HL-60 (cell line): Measurements from ENCODE around the gene CLSTN2.

Source experiments
- DNase-seq, 2 experiments: peaks; one replicate each; pipeline ENCODE4 v3.0.0-alpha.2; 2010 to 2020; ENCODE audit warnings: low read depth in 1 of 2, low spot score in 1 of 2
- H3K27ac ChIP-seq: fragments of 250-450 bp; sonication (Bioruptor Pico); replicated peaks from 2 replicates; pipeline ENCODE4 v1.5.1; 2020; ENCODE audit warnings: mild to moderate bottlenecking, moderate library complexity
- H3K27me3 ChIP-seq: fragments of 250-450 bp; sonication (Bioruptor Pico); 2 replicates; pipeline ENCODE4 v1.5.1; 2021; ENCODE audit warnings: mild to moderate bottlenecking, moderate library complexity; ENCODE audit not compliant: insufficient read depth, poor library complexity, severe bottlenecking
- H3K4me3 ChIP-seq: replicated peaks from 2 replicates; pipeline ENCODE4 v1.5.1; 2011; ENCODE audit warnings: mild to moderate bottlenecking, control low read depth, low read length; ENCODE audit not compliant: insufficient read depth
- GABPA ChIP-seq: IDR thresholded peaks from 2 replicates; pipeline ENCODE4 v1.6.1; 2012; ENCODE audit warnings: low read depth
- POLR2AphosphoS5 ChIP-seq: IDR thresholded peaks from 2 replicates; pipeline ENCODE4 v1.6.1; 2012; ENCODE audit warnings: low read depth
- SPI1 ChIP-seq: IDR thresholded peaks from 2 replicates; pipeline ENCODE4 v1.6.1; 2012; ENCODE audit warnings: low read depth, mild to moderate bottlenecking, borderline replicate concordance
- TF ChIP-seq, protein P1 (sequence below): IDR thresholded peaks from one replicate; pipeline ENCODE4 v1.5.1; 2011; ENCODE audit warnings: low read length, control low read depth, inconsistent platforms; ENCODE audit not compliant: insufficient read depth
- TF ChIP-seq, protein P2 (sequence below): IDR thresholded peaks from 2 replicates; pipeline ENCODE4 v1.6.1; 2012; ENCODE audit warnings: low read depth; ENCODE audit not compliant: insufficient replicate concordance

Gene CLSTN2

DNA sequence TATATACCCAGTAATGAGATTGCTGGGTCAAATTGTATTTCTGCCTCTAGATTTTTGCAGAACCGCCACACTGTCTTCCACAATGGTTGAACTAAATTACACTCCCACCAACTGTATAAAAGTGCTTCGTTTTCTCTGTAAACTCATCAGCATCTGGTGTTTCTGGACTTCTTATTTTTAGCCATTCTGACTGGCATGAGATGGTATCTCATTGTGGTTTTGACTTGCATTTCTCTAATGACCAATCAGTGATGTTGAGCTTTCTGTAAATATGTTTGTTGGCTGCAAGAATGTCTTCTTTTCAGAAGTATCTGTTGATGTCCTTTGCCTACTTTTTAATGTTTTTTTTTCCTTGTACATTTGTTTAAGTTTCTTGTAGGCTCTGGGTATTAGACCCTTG, 560.0 kb downstream of the CLSTN2 start:
- no peak overlapping the region for H3K27ac ChIP-seq
- TF ChIP-seq SPI1: no peak
- TF ChIP-seq, protein P1, sequence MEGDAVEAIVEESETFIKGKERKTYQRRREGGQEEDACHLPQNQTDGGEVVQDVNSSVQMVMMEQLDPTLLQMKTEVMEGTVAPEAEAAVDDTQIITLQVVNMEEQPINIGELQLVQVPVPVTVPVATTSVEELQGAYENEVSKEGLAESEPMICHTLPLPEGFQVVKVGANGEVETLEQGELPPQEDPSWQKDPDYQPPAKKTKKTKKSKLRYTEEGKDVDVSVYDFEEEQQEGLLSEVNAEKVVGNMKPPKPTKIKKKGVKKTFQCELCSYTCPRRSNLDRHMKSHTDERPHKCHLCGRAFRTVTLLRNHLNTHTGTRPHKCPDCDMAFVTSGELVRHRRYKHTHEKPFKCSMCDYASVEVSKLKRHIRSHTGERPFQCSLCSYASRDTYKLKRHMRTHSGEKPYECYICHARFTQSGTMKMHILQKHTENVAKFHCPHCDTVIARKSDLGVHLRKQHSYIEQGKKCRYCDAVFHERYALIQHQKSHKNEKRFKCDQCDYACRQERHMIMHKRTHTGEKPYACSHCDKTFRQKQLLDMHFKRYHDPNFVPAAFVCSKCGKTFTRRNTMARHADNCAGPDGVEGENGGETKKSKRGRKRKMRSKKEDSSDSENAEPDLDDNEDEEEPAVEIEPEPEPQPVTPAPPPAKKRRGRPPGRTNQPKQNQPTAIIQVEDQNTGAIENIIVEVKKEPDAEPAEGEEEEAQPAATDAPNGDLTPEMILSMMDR: no peak
- TF ChIP-seq GABPA: no peak
- TF ChIP-seq POLR2AphosphoS5: no peak
- TF ChIP-seq, protein P2, sequence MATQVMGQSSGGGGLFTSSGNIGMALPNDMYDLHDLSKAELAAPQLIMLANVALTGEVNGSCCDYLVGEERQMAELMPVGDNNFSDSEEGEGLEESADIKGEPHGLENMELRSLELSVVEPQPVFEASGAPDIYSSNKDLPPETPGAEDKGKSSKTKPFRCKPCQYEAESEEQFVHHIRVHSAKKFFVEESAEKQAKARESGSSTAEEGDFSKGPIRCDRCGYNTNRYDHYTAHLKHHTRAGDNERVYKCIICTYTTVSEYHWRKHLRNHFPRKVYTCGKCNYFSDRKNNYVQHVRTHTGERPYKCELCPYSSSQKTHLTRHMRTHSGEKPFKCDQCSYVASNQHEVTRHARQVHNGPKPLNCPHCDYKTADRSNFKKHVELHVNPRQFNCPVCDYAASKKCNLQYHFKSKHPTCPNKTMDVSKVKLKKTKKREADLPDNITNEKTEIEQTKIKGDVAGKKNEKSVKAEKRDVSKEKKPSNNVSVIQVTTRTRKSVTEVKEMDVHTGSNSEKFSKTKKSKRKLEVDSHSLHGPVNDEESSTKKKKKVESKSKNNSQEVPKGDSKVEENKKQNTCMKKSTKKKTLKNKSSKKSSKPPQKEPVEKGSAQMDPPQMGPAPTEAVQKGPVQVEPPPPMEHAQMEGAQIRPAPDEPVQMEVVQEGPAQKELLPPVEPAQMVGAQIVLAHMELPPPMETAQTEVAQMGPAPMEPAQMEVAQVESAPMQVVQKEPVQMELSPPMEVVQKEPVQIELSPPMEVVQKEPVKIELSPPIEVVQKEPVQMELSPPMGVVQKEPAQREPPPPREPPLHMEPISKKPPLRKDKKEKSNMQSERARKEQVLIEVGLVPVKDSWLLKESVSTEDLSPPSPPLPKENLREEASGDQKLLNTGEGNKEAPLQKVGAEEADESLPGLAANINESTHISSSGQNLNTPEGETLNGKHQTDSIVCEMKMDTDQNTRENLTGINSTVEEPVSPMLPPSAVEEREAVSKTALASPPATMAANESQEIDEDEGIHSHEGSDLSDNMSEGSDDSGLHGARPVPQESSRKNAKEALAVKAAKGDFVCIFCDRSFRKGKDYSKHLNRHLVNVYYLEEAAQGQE: no peak
- no peak for DNase-seq
- H3K4me3 ChIP-seq: no peak overlapping the region
- no peaks in the 10 kb centered on the region for H3K27me3 ChIP-seq

DNA sequence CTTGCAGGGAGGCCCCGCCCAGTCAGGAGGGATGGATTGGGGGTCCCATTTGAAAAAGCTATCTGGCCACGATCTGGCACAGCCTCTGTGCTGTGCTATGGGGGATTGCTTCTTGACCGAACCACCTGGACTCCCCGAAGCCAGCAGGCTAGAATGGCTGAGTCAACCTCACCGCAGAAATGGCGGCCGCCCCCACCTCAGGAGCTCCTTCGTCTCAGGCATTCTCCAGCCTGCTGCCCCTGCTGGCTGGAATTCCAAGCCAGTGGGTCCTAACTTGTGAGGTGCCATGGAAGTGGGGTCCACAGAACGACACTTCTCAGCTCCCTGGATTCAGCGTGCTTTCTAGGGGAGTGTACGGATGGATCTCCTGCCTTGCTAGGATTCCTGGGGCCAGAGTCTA, 562.3 kb downstream of the CLSTN2 start:
- Histone ChIP-seq H3K4me3 (no peak overlapping the region), H3K27ac (no peak overlapping the region), H3K27me3 (no peaks in the 10 kb centered on the region)
- TF ChIP-seq, protein P1: no peak
- TF ChIP-seq POLR2AphosphoS5: no peak
- no peak for TF ChIP-seq GABPA
- no peak for TF ChIP-seq SPI1
- TF ChIP-seq, protein P2: no peak
- DNase-seq: no peak

DNA sequence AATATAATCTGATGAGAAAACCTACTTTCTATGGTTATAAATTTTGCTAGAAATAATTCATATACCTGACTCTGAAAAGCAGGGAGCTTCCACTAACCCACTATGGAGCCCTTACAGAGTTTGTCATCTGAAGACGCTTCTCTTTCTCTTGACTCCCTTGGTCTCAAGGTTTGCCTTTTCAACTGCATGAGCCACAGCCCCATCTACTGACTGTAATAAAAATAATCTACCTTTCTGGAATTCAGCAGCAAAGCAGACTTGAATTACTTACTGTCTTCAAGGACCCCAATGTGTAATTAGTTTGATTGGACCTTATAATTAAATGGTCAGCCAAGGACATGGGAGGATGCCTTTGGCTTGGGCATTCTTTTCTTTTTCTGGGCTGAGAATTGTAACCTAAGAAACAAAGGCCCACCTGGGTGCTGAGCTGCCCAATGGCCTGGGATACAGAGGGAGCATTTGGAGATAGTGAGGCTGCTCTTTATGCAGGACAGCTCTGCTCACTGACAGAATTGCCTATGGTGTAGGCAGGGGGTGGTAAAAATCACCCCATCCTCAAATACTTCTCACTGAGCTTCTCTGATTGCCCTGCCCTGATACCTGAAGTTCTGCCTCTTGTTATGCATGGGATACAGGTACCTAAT, 564.3 kb downstream of the CLSTN2 start:
- TF ChIP-seq, protein P2: no peak
- TF ChIP-seq SPI1: no peak
- H3K4me3 ChIP-seq: no peak overlapping the region
- H3K27me3 ChIP-seq: no peaks in the 10 kb centered on the region
- no peak overlapping the region for H3K27ac ChIP-seq
- no peak for DNase-seq
